ENCODE data around the gene CREBL2. TPM values are rescaled to one million over a fixed set of nuclear protein-coding genes. Genes with fewer than 3 reads are reported as not detected.
"Not testable (repeated sequence)": the region's sequence is repeated elsewhere in the genome, so short reads cannot be mapped to it uniquely, and the experiment has no call there.

Gene CREBL2
- total RNA-seq, 1 donor from 2014 or later = 20.0 TPM

GRCh38 chr12:12624498-12624992, 12.9 kb downstream of the CREBL2 start:
- DNase-seq (ENCODE audit: low spot score) = no peak
- intact Hi-C loops (cut with DNase I) = no loop called here

GRCh38 chr12:12626471-12626870, 14.8 kb downstream of the CREBL2 start:
- DNase-seq (ENCODE audit: low spot score) = no peak
- intact Hi-C loops (cut with DNase I) = no loop called here

GRCh38 chr12:12627308-12627827, 15.7 kb downstream of the CREBL2 start:
- no peak for DNase-seq (ENCODE audit: low spot score)
- intact Hi-C loops (cut with DNase I) = no loop called here

- intact Hi-C loops (cut with DNase I) = no loop called here
- no peak for DNase-seq (ENCODE audit: low spot score)
Observed at GRCh38 chr12:12628013-12628412, 16.3 kb downstream of the CREBL2 start.

GRCh38 chr12:12630850-12631249, 19.2 kb downstream of the CREBL2 start:
- intact Hi-C loops (cut with DNase I) = no loop called here

GRCh38 chr12:12635651-12636050, 24.0 kb downstream of the CREBL2 start:
- DNase-seq (ENCODE audit: low spot score) = no peak
- intact Hi-C loops (cut with DNase I) = no loop called here

More at GRCh38 chr12:12630850-12631249, 19.2 kb downstream of the CREBL2 start:
- DNase-seq (ENCODE audit: low spot score) = no peak

- no peak for DNase-seq (ENCODE audit: low spot score)
- intact Hi-C loops (cut with DNase I) = no loop called here
Observed at GRCh38 chr12:12636641-12637040, 25.0 kb downstream of the CREBL2 start.

- DNase-seq (ENCODE audit: low spot score); intact Hi-C loops (cut with DNase I): not testable (repeated sequence)
Observed at GRCh38 chr12:12639995-12640394, 28.3 kb downstream of the CREBL2 start.

- intact Hi-C loops (cut with DNase I) = no loop called here
- DNase-seq (ENCODE audit: low spot score) = no peak
Observed at GRCh38 chr12:12641650-12642049, 30.0 kb downstream of the CREBL2 start.

GRCh38 chr12:12642916-12643315, 31.2 kb downstream of the CREBL2 start:
- intact Hi-C loops (cut with DNase I) = no loop called here
- DNase-seq (ENCODE audit: low spot score) = no peak

GRCh38 chr12:12645485-12645884, 33.8 kb downstream of the CREBL2 start:
- no peak for DNase-seq (ENCODE audit: low spot score)
- intact Hi-C loops (cut with DNase I) = no loop called here

- intact Hi-C loops (cut with DNase I) = not testable (repeated sequence)
Observed at GRCh38 chr12:12645968-12646367, 34.3 kb downstream of the CREBL2 start.

GRCh38 chr12:12646483-12647072, 34.9 kb downstream of the CREBL2 start:
- no peak for DNase-seq (ENCODE audit: low spot score)
- intact Hi-C loops (cut with DNase I) = no loop called here

More at GRCh38 chr12:12645968-12646367, 34.3 kb downstream of the CREBL2 start:
- DNase-seq (ENCODE audit: low spot score) = not testable (repeated sequence)

GRCh38 chr12:12648284-12648683, 36.6 kb downstream of the CREBL2 start:
- DNase-seq (ENCODE audit: low spot score) = no peak
- intact Hi-C loops (cut with DNase I) = no loop called here

- DNase-seq (ENCODE audit: low spot score) = no peak
- intact Hi-C loops (cut with DNase I) = no loop called here
Observed at GRCh38 chr12:12648951-12649650, 37.4 kb downstream of the CREBL2 start.

GRCh38 chr12:12651752-12652151, 40.1 kb downstream of the CREBL2 start:
- intact Hi-C loops (cut with DNase I) = no loop called here

GRCh38 chr12:12652704-12653103, 41.0 kb downstream of the CREBL2 start:
- intact Hi-C loops (cut with DNase I) = not testable (repeated sequence)

More at GRCh38 chr12:12651752-12652151, 40.1 kb downstream of the CREBL2 start:
- DNase-seq (ENCODE audit: low spot score) = no peak

GRCh38 chr12:12653922-12654321, 42.2 kb downstream of the CREBL2 start:
- DNase-seq (ENCODE audit: low spot score) = no peak
- intact Hi-C loops (cut with DNase I) = no loop called here

More at GRCh38 chr12:12652704-12653103, 41.0 kb downstream of the CREBL2 start:
- DNase-seq (ENCODE audit: low spot score) = not testable (repeated sequence)

GRCh38 chr12:12654691-12655460, 43.2 kb downstream of the CREBL2 start:
- no peak for DNase-seq (ENCODE audit: low spot score)
- intact Hi-C loops (cut with DNase I) = loop anchor here (5.0 kb wide), 1 partner anchor 278 kb away; no protein-coding TSS in a partner anchor

GRCh38 chr12:12660201-12660600, 48.5 kb downstream of the CREBL2 start:
- no peak for DNase-seq (ENCODE audit: low spot score)
- intact Hi-C loops (cut with DNase I) = no loop called here
